ENCODE data around the gene MYOM3. TPM values are rescaled to one million over a fixed set of nuclear protein-coding genes. Genes with fewer than 3 reads are reported as not detected.

MYOM3 gene
- total RNA-seq, 1 experiment from 2014 or later = 0.42 TPM

DNA sequence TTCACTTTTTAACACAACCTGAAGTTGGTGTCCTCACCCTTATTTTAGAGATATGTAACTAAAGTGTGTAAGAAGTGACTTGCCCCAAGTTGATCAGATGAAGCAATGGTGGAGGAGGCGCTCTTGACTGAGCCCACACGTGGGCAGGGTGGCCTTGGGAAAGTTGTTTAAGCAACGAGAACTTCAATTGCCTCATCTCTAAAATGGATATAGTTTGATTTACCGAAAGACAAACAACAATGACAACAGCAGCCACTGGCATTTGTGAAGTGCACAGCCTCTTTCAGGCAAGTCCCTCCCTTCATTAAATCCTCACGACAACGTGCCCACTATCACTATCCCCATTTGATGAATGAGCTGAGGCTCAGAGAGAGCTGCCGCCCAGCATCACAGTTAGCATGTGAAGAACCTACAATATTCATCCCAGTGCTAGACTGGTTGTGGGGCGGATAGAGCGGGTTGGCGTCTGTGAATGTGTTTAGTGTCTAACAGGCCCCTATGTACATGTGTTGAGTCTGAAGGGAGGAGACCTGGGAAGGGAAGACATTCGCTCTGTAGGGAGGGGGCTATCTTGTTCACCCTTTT, 28.0 kb upstream of the MYOM3 start:
- no peaks in the 10 kb centered on the region for H3K27me3 Mint-ChIP-seq (ENCODE audit: unreplicated experiment)
- CTCF ChIA-PET = no interaction called here
- peaks cover 12% of the 10 kb centered on the region for H3K4me1 Mint-ChIP-seq (ENCODE audit: low read depth, unreplicated experiment)
- peaks cover 5% of the 10 kb centered on the region for H3K36me3 Mint-ChIP-seq (ENCODE audit: insufficient read depth, unreplicated experiment)
- TF ChIP-seq, protein P1, sequence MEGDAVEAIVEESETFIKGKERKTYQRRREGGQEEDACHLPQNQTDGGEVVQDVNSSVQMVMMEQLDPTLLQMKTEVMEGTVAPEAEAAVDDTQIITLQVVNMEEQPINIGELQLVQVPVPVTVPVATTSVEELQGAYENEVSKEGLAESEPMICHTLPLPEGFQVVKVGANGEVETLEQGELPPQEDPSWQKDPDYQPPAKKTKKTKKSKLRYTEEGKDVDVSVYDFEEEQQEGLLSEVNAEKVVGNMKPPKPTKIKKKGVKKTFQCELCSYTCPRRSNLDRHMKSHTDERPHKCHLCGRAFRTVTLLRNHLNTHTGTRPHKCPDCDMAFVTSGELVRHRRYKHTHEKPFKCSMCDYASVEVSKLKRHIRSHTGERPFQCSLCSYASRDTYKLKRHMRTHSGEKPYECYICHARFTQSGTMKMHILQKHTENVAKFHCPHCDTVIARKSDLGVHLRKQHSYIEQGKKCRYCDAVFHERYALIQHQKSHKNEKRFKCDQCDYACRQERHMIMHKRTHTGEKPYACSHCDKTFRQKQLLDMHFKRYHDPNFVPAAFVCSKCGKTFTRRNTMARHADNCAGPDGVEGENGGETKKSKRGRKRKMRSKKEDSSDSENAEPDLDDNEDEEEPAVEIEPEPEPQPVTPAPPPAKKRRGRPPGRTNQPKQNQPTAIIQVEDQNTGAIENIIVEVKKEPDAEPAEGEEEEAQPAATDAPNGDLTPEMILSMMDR (IDR thresholded peaks at IDR 0.05; ENCODE audit: unreplicated experiment) = no peak
- no peak overlapping the region for H3K4me3 Mint-ChIP-seq (ENCODE audit: low read depth, unreplicated experiment)
- H3K9me3 Mint-ChIP-seq (ENCODE audit: low read depth, unreplicated experiment) = no peaks in the 10 kb centered on the region
- intact Hi-C loops (cut with micrococcal nuclease; ENCODE audit: unreplicated experiment) = loop anchor here (10.0 kb wide), 1 partner anchor 335 kb away; the partner anchor contains the start of gene GALE
- no peak for DNase-seq
- no TSS peak for BruUV-seq (replicated peaks)
- H3K27ac Mint-ChIP-seq (ENCODE audit: unreplicated experiment) = no peak overlapping the region

DNA sequence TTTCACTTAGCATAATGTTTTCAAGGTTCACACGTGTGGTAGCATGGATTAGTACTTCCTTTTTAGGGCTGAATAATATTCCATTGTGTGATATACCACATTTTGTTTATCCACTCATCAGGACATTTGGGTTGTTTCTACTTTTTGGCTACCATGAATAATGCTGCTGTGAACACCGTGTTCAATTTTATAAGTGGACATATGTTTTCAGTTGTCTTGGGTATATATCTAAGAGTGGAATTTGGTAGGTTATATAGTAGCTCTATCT, 27.2 kb upstream of the MYOM3 start:
- CTCF ChIA-PET = no interaction called here
- Mint-ChIP-seq H3K9me3 (ENCODE audit: low read depth, unreplicated experiment) (no peaks in the 10 kb centered on the region), H3K27ac (ENCODE audit: unreplicated experiment) (no peak overlapping the region), H3K4me3 (ENCODE audit: low read depth, unreplicated experiment) (no peak overlapping the region), H3K36me3 (ENCODE audit: insufficient read depth, unreplicated experiment) (peaks cover 5% of the 10 kb centered on the region), H3K27me3 (ENCODE audit: unreplicated experiment) (no peaks in the 10 kb centered on the region), H3K4me1 (ENCODE audit: low read depth, unreplicated experiment) (peaks cover 7% of the 10 kb centered on the region)
- intact Hi-C loops (cut with micrococcal nuclease; ENCODE audit: unreplicated experiment) = no loop called here
- no TSS peak for BruUV-seq (replicated peaks)
- DNase-seq = no peak
- TF ChIP-seq, protein P1 (IDR thresholded peaks at IDR 0.05; ENCODE audit: unreplicated experiment) = no peak

DNA sequence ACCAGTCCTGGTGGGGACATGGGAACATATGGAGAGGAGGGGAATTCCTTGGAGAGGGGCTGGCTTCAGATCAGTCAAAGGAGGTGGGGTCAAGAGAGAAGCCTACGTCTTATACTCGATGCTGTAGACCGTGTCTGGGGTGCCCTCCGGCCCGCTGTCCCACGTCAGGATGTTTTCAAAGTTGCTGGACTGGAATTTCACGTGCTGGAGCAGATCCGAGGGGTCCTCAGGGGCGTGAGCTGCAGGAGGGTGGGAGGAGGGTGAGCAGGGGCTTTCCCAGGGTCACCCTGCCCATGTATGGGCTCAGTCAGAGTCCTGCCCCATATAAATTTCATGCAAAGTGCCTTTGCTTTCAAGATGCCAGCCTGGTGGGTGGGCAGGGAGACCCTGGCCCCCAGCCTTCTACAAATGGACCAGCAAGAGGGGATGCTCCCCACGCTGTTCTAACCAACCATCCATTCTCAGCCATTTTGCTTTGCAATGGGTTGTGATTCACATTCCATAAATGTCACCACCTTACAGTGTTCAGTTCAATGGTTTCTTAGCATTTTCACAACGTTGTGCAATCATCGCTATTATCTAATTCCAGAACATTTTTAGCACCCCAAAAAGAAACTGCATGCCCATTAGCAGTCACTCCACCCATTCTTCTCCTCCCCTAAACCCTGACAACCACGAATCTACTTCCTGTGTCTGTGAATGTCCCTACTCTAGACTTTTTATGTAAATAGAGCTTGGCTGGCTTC, 26.7 kb upstream of the MYOM3 start:
- no peaks in the 10 kb centered on the region for H3K27me3 Mint-ChIP-seq (ENCODE audit: unreplicated experiment)
- CTCF ChIA-PET = no interaction called here
- H3K4me3 Mint-ChIP-seq (ENCODE audit: low read depth, unreplicated experiment) = no peak overlapping the region
- peaks cover 5% of the 10 kb centered on the region for H3K36me3 Mint-ChIP-seq (ENCODE audit: insufficient read depth, unreplicated experiment)
- no peak overlapping the region for H3K27ac Mint-ChIP-seq (ENCODE audit: unreplicated experiment)
- H3K4me1 Mint-ChIP-seq (ENCODE audit: low read depth, unreplicated experiment) = peaks cover 2% of the 10 kb centered on the region
- no peak for DNase-seq
- TF ChIP-seq, protein P1 (IDR thresholded peaks at IDR 0.05; ENCODE audit: unreplicated experiment) = no peak
- H3K9me3 Mint-ChIP-seq (ENCODE audit: low read depth, unreplicated experiment) = no peaks in the 10 kb centered on the region
- intact Hi-C loops (cut with micrococcal nuclease; ENCODE audit: unreplicated experiment) = no loop called here
- BruUV-seq (replicated peaks) = no TSS peak

DNA sequence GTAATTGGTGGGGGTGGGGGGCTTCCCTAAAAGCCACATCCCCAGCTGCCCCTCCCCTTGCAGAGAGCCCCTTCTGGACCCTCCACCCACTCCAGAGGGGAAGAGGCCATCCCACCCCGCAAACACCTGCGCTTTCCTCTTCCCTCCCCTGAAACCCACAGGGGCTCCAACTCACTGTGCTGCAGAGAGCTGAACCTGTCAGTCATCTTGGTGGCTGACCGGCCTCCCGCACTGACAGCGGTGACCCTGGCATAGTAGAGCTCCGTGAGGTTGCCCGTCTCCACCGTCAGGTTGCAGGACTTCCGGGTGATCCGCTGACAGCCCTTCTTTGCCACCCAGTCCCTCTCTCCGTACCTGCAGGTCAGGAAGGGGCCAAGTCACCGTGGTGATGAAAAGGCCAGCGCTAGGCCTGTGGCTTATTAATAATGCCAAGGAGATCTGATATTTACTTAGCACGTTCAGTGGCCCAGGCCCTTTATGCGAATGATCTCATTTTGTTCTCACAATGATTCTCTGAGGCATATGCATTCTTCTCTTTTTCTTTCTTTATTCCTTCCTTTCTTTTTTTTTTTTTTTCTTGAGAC, 25.1 kb upstream of the MYOM3 start:
- H3K36me3 Mint-ChIP-seq (ENCODE audit: insufficient read depth, unreplicated experiment) = no peaks in the 10 kb centered on the region
- H3K27me3 Mint-ChIP-seq (ENCODE audit: unreplicated experiment) = no peaks in the 10 kb centered on the region
- BruUV-seq (replicated peaks) = no TSS peak
- intact Hi-C loops (cut with micrococcal nuclease; ENCODE audit: unreplicated experiment) = no loop called here
- H3K4me1 Mint-ChIP-seq (ENCODE audit: low read depth, unreplicated experiment) = no peaks in the 10 kb centered on the region
- no peak overlapping the region for H3K27ac Mint-ChIP-seq (ENCODE audit: unreplicated experiment)
- CTCF ChIA-PET = no interaction called here
- DNase-seq = no peak
- H3K4me3 Mint-ChIP-seq (ENCODE audit: low read depth, unreplicated experiment) = no peak overlapping the region
- no peaks in the 10 kb centered on the region for H3K9me3 Mint-ChIP-seq (ENCODE audit: low read depth, unreplicated experiment)
- TF ChIP-seq, protein P1 (IDR thresholded peaks at IDR 0.05; ENCODE audit: unreplicated experiment) = no peak

All from Calu3 (cell line).